Measurements from ENCODE around the gene ARL5A. TPM values are rescaled to one million over a fixed set of nuclear protein-coding genes. Genes with fewer than 3 reads are reported as not detected.

Gene ARL5A
- total RNA-seq, 2 donors from 2014 or later, result 68.9 to 99.9 TPM

Other genes starting within 250 kb of the ARL5A start
- 1 to 10 TPM in 1 of 2 donors, under 1 TPM in 1; 0.57 to 1.8 TPM for gene NEB, start 93.9 kb downstream of the ARL5A start, total RNA-seq

Data from posterior vena cava (tissue), 2 donors.